Breast epithelium (tissue), 4 donors: ENCODE data around the gene CCND1. TPM values are rescaled to one million over a fixed set of nuclear protein-coding genes. Genes with fewer than 3 reads are reported as not detected.

ENCODE experiments used
- DNase-seq, 2 donors: peaks; one replicate each; pipeline ENCODE4 v3.0.0-alpha.2; 2019; ENCODE audit warnings: low spot score in 2 of 2
- H3K27ac ChIP-seq, 2 donors: fragments of 200-600 bp; sonication (generic) in 1 of 2; one replicate each; pipeline ENCODE4 v1.5.1; 2016 to 2019; ENCODE audit warnings: mild to moderate bottlenecking in 1 of 2
- H3K27me3 ChIP-seq, 2 donors: fragments of 200-600 bp; sonication (generic) in 1 of 2; one replicate each; pipeline versions ENCODE4 v1.5.1 to v1.6.0; 2017 to 2019; ENCODE audit warnings: control low read depth in 1 of 2, mild to moderate bottlenecking in 1 of 2
- H3K36me3 ChIP-seq: fragments of 200-600 bp; one replicate; pipeline ENCODE4 v1.5.1; 2019
- H3K4me1 ChIP-seq, 2 donors: fragments of 200-600 bp; sonication (generic); one replicate each; pipeline ENCODE4 v1.5.1; 2016 to 2019; ENCODE audit warnings: control low read depth in 1 of 2
- H3K4me3 ChIP-seq, 3 donors: fragments of 200-600 bp; sonication (generic); 1 replicate in 2 of 3; 2 replicates in 1 of 3; pipeline ENCODE4 v1.5.1; 2016 to 2019; ENCODE audit warnings: mild to moderate bottlenecking in 3 of 3, moderate library complexity in 2 of 3
- H3K9me3 ChIP-seq, 2 donors: fragments of 200-600 bp; sonication (generic) in 1 of 2; one replicate each; pipeline ENCODE4 v1.5.1; 2016 to 2019; ENCODE audit warnings: control low read depth in 1 of 2
- CTCF ChIP-seq, 3 donors: fragments of 450-650 bp; IDR thresholded peaks; one replicate each; pipeline ENCODE4 v1.5.1; 2016 to 2017; ENCODE audit warnings: antibody characterized with exemption in 3 of 3, mild to moderate bottlenecking in 3 of 3, moderate library complexity in 3 of 3
- POLR2A ChIP-seq: fragments of 450-650 bp; IDR thresholded peaks from one replicate; pipeline ENCODE4 v1.6.1; 2016; ENCODE audit warnings: antibody characterized with exemption, mild to moderate bottlenecking, moderate library complexity
- POLR2AphosphoS5 ChIP-seq, 3 donors: sonication (generic); formaldehyde crosslinking; IDR thresholded peaks; one replicate each; pipeline ENCODE4 v1.6.1; 2017; ENCODE audit warnings: antibody characterized with exemption in 3 of 3
- intact Hi-C: fragments of 100-400 bp; cut with DNase I; formaldehyde crosslinking; loops from one replicate; pipeline ENCODE4 v1.15.1; 2023; ENCODE audit warnings: low total_unique reads
- total RNA-seq, 3 donors: library from RNA; depleted of rRNA; stranded (reverse); fragments of >200 nt; gene quantifications; one replicate each; pipeline ENCODE4 v1.1.0, GENCODE V29; 2016

CCND1 gene
- total RNA-seq, 3 donors from 2014 or later, result 42.3 to 199 (median 99.0) TPM

GRCh38 chr11:69634590-69634989, 6.4 kb upstream of the CCND1 start:
- Histone ChIP-seq H3K4me3 (no peak overlapping the region), H3K27ac (no peak overlapping the region), H3K9me3 (no peaks in the 10 kb centered on the region), H3K36me3 (no peaks in the 10 kb centered on the region), H3K27me3 (peaks cover 0 to 14% of the 10 kb centered on the region in 2 donors), H3K4me1 (peaks cover 3 to 27% of the 10 kb centered on the region in 2 donors)
- TF ChIP-seq POLR2AphosphoS5 (IDR thresholded peaks at IDR 0.05) (no peak), CTCF (IDR thresholded peaks at IDR 0.05) (no peak), POLR2A (no peak)
- DNase-seq, result no peak
- intact Hi-C loops, result loop anchor here (10.0 kb wide), 1 partner anchor 1910 kb away; no protein-coding TSS in a partner anchor

- DNase-seq, result no peak
- Histone ChIP-seq H3K27ac (no peak overlapping the region), H3K4me1 (peaks cover 3 to 28% of the 10 kb centered on the region in 2 donors), H3K27me3 (peaks cover 0 to 14% of the 10 kb centered on the region in 2 donors), H3K36me3 (no peaks in the 10 kb centered on the region), H3K4me3 (no peak overlapping the region), H3K9me3 (no peaks in the 10 kb centered on the region)
- intact Hi-C loops, result loop anchor here (10.0 kb wide), 1 partner anchor 1910 kb away; no protein-coding TSS in a partner anchor
- no peak for TF ChIP-seq POLR2A
- TF ChIP-seq POLR2AphosphoS5 (IDR thresholded peaks at IDR 0.05), result no peak
- no peak for TF ChIP-seq CTCF (IDR thresholded peaks at IDR 0.05)
Observed at GRCh38 chr11:69635195-69635594, 5.8 kb upstream of the CCND1 start.

GRCh38 chr11:69635804-69636511, 5.0 kb upstream of the CCND1 start:
- peak overlapping the region in 2 of 3 donors; percentile 51 to 89 for H3K4me3 ChIP-seq
- peaks cover 8 to 33% of the 10 kb centered on the region in 2 donors for H3K4me1 ChIP-seq
- peaks cover 0 to 14% of the 10 kb centered on the region in 2 donors for H3K27me3 ChIP-seq
- no peaks in the 10 kb centered on the region for H3K36me3 ChIP-seq
- DNase-seq, result no peak
- intact Hi-C loops, result loop anchor here (10.0 kb wide), 1 partner anchor 1911 kb away; no protein-coding TSS in a partner anchor
- no peak for TF ChIP-seq POLR2AphosphoS5 (IDR thresholded peaks at IDR 0.05)
- TF ChIP-seq CTCF (IDR thresholded peaks at IDR 0.05), result no peak
- H3K27ac ChIP-seq, result no peak overlapping the region
- no peaks in the 10 kb centered on the region for H3K9me3 ChIP-seq

- no peaks in the 10 kb centered on the region for H3K36me3 ChIP-seq
- H3K4me1 ChIP-seq, result peaks cover 10 to 33% of the 10 kb centered on the region in 2 donors
Observed at GRCh38 chr11:69636512-69637197, 4.3 kb upstream of the CCND1 start.

More at GRCh38 chr11:69636512-69637197, 4.3 kb upstream of the CCND1 start:
- intact Hi-C loops, result loop anchor here (10.0 kb wide), 1 partner anchor 1912 kb away; no protein-coding TSS in a partner anchor
- peak; percentile 33 to 57 (median 47) for TF ChIP-seq POLR2AphosphoS5 (IDR thresholded peaks at IDR 0.05)
- TF ChIP-seq CTCF (IDR thresholded peaks at IDR 0.05), result no peak
- TF ChIP-seq POLR2A, result no peak
- peak overlapping the region; percentile 42 to 89 (median 51) for H3K4me3 ChIP-seq
- H3K27me3 ChIP-seq, result peaks cover 0 to 14% of the 10 kb centered on the region in 2 donors
- peak overlapping the region; percentile 27 to 40 for H3K27ac ChIP-seq
- peak in 1 of 2 donors; percentile 69 for DNase-seq
- H3K9me3 ChIP-seq, result no peaks in the 10 kb centered on the region
